Panc1 (cell line): Measurements from ENCODE around the gene MACROD2.

Experiments
- CTCF ChIP-seq: fragments of 450-650 bp; IDR thresholded peaks from 2 replicates; pipeline ENCODE4 v1.5.1; 2017; ENCODE audit warnings: mild to moderate bottlenecking
- POLR2AphosphoS5 ChIP-seq: IDR thresholded peaks from 2 replicates; pipeline ENCODE4 v1.6.1; 2012; ENCODE audit warnings: mild to moderate bottlenecking, low read depth, low read length, moderate library complexity
- REST ChIP-seq, 2 experiments: IDR thresholded peaks; 2 replicates each; pipeline ENCODE4 v1.6.1; 2011 to 2012; ENCODE audit warnings: low read depth in 2 of 2, control low read depth in 1 of 2, low read length in 1 of 2, mild to moderate bottlenecking in 1 of 2, moderate library complexity in 1 of 2; ENCODE audit not compliant: insufficient read depth in 1 of 2
- SIN3A ChIP-seq: IDR thresholded peaks from 2 replicates; pipeline ENCODE4 v1.6.1; 2012; ENCODE audit warnings: low read depth, mild to moderate bottlenecking, low read length, moderate library complexity, borderline replicate concordance; ENCODE audit not compliant: insufficient read depth

GRCh38 chr20:15071085-15071808 lies 1075.9 kb downstream of the MACROD2 start:
- no peak for TF ChIP-seq POLR2AphosphoS5
- TF ChIP-seq CTCF, result no peak
- TF ChIP-seq SIN3A, result no peak
- no peak for TF ChIP-seq REST (IDR thresholded peaks at IDR 0.05; ENCODE audit: insufficient read depth in 1 of 2, low read depth in 2 of 2, low read length in 1 of 2)
